Activated CD4-positive, CD25-positive, alpha-beta regulatory T cell treated with anti-CD3 and anti-CD28 coated beads, Interleukin-2, amount 50 U/mL, for 72 hours (primary cell): ENCODE results near the gene NTN4.
"Not testable (repeated sequence)": the region's sequence is repeated elsewhere in the genome, so short reads cannot be mapped to it uniquely, and the experiment has no call there.

Experiments
- DNase-seq: peaks from one replicate; pipeline ENCODE4 v3.0.0; 2021

The NTN4 gene

GRCh38 chr12:95796225-95796981 is 5.8 kb upstream of the NTN4 start:
- no peak for DNase-seq

DNA sequence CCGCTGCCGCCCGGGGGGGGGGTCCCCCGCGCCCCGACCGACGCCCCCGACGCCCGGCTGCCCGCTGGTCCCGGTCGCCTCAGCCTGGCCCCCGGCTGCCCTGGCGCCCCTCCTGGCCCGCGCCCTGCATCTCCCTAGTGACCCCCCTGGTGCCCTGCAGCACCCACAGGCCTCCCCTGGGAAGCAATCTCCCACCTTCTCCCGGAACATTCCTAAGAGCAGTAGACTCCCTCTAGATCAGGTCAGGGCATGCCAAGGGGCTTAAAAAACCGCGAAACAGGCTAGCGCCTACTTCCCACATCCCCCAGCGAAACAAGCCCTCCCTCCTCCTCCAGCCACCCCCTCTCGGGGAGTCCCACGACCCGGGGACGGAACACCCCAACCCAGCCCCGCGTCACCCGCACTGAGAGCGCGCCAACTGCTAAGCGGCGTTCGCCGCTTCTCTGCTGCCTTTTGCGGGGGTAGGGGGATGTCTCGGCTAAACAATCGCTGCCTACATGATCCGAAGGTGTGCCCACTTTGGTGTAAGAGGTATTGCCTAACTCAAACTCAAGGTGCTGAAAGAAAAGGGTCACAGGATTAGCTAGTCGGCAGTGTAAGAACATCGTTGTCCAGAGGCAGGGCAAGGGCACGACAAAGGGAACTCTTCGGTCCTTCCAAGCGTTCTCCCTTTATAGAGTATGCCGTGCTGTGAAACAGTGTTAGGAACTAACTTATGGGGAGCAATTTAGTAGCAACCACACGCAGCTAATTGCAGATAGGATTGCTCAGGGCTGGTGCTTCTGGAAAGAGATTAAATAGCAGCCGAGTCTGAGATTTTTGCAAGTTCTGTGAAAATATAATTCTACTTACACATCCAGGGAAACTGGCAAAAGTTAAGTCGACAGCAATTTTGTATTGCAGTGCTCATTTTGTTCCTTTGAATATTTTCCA is 619 bp upstream of the NTN4 start:
- DNase-seq: no peak

GRCh38 chr12:95789126-95790032 is 1.2 kb downstream of the NTN4 start:
- no peak for DNase-seq

DNA sequence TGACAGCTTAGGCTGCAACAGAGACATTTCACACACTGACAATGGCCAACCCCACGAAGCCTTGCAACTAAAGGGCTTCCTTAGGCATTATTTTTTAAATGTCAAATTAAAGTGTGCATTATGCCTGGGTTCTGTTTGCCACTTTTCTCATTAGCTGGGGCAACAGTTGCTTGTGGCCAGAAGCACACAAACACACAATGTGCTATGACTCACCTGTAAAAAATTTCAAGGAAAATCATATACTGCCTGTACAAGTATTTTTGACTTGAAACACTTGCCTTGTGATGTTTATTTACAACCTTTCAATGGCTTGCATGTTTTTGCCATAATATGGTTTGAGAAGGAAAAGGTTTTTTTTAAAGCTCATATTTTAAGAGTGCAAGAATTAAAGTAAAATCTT is 1.9 kb downstream of the NTN4 start:
- DNase-seq: no peak

GRCh38 chr12:95787274-95787818 is 3.2 kb downstream of the NTN4 start:
- no peak for DNase-seq

GRCh38 chr12:95784915-95785314 is 5.6 kb downstream of the NTN4 start:
- no peak for DNase-seq

DNA sequence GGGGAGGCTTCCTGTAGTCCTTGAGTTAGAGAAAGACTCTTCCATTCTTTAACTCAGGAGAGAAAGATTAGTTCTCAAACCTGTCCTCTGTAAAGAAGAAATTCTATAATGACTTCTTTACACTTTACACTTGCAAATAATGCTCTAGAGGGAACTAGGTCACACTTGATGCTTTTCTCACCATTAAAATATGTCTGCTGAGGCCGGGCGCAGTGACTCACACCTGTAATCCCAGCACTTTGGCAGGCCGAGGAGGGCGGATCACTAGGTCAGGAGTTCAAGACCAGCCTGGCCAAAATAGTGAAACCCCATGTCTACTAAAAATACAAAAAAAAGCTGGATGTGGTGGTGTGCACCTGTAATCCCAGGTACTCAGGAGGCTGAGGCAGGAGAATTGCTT is 6.3 kb downstream of the NTN4 start:
- no peak for DNase-seq

GRCh38 chr12:95775466-95775865 is 15.1 kb downstream of the NTN4 start:
- DNase-seq: not testable (repeated sequence)

- no peak for DNase-seq
Observed at GRCh38 chr12:95774311-95775045, 16.1 kb downstream of the NTN4 start.

- no peak for DNase-seq
Observed at GRCh38 chr12:95773320-95773719, 17.2 kb downstream of the NTN4 start.

DNA sequence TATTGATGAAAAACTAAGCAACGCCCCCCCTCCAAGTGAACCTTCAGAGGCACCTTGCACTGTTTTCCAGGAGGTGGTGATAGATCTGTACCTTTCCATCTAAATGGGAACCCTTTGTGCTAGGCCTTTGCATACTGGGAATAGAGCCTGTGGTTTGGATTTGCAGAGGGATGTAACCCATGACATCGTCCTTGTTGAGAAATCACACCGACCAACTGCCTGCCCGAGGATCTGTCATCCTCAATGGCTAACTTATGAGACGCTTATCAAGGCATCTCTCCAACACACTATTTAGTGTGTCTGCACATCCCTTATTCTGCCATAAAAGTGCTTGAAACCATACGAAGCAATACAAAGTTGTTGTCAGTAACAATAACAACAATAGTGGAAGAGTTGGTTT is 22.9 kb downstream of the NTN4 start:
- no peak for DNase-seq

DNA sequence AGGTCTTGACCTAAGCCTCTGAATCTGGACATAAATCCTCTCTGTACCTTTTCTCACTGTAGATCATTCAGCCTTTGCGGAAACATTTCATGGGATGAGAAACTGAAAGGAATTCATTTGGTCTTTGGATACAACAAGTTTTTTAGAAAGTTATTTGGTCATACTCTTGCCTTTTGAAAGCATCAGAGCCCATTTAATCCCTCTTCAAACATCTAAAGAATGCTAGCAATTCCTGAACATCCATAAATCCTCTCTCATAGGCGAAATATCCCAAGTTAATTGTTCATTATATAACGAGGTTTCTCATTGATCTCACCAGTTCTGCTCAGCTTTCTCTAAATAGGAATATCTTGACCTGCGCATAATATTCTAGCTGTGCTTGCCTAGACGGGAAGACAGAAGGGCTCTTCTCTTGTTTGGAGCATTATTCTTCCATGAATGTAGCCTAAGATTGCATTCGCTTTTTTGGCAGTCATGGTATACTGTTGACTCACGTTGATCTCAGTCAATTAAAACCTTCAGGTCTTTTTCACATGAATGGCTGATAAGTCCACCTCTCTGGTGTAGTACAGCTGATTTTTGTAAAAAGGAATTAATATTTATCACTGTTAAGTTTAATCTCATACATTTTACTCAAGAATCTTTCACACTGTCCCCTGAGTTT is 24.1 kb downstream of the NTN4 start:
- no peak for DNase-seq

GRCh38 chr12:95764848-95765247 is 25.7 kb downstream of the NTN4 start:
- no peak for DNase-seq

- no peak for DNase-seq
Observed at GRCh38 chr12:95763809-95764253, 26.7 kb downstream of the NTN4 start.

DNA sequence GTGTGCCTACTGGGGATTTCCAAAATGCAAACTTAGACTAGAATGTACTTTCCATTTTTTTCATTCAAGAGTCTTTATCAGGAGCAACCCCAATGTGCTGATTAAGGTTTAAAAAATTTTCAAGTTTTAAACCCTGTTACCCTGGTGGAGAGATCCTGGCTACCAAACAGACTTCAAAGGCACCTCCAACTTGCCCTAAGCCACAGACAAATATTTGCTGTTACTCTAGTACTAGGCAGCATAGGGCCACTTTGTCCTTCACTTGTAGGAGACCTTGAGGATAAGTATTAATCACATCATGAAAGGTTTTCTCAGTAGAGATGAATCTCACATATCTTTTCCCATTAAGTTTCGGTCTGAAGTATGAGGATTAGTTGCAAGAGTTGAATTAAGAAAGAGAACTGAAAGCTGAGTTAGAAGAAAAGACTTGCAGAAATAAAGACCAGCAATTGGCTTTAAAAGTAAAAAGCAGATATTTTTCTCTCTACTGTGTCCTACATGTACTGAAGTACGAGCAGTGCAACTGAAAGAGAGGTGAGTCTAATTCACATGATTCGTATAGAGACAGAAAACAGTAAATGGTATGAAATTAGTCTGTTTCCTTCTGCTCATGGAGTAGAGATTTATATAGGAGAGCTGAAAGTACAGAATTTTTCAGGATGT is 28.3 kb downstream of the NTN4 start:
- no peak for DNase-seq

- no peak for DNase-seq
Observed at GRCh38 chr12:95760371-95760770, 30.2 kb downstream of the NTN4 start.

- DNase-seq: no peak
Observed at GRCh38 chr12:95759718-95760117, 30.8 kb downstream of the NTN4 start.

DNA sequence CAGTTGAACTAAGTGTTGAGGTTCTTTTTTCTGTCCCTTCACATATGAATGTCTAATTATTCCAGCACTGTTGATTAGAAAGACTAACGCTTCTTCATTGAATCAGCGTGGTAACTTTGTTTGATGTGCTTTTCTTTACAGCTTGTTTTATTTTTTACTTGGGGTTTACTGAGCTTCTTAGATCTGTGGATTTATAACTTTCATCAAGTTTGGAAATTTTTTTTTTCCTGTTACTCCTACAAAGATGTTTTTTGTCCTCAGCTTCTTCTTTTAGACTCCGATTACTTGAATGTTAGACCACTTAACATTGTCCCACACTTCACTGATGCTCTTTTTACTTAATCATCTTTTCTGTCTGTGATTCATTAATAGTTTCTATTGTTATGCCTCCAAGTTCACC is 31.5 kb downstream of the NTN4 start:
- no peak for DNase-seq

DNA sequence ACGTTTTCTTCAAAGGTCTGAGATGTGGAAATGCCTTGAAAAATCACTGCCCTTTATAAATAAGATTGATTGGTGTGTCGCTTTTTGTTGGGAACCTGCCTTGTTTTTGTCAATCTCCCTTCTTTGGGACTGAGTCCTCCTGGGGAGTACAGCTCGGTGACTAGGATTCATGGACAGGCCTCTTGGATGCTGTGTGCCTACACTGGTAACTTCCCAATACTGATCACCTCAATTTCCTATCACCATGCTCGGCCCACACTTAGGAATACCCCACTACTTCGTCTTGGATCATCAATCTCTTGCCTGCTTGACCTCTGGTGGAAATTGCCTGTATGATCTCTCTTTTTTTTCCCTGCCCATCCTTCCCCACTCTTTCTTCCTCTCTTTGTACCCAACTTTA is 34.2 kb downstream of the NTN4 start:
- no peak for DNase-seq

DNA sequence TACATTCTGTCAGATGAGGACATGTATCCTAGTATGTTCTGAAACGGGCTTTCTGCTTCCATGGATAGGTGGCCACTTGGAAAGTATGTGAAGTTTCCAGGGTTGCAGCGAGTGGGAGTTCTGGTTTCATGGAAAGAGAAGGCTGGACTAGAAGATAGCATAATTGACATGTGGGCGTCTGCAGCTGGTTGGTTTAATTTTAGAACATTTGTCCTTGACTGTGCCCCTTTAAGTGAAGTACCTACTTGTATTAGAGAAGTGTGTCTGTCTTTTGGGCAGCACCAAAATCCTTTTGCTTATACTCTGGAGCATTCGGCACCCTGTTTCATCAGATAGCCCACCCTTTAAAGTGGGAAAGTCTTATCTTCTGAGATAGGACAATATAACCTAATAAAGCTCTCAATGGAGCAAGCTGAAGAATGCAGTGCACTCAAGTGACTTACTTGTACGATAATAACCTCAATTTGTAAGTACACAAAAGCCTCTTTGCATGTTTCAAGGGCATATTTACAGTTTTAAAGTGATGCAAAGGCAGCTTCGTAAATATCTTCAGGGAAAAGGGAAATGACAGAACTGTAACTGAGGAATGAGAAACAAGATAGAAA is 35.2 kb downstream of the NTN4 start:
- no peak for DNase-seq
